Right lobe of liver (tissue), 4 donors: Measurements from ENCODE around the gene OTOGL.

Source experiments
- CTCF ChIP-seq, 4 donors: fragments of 200-600 bp in 3 of 4; fragments of 450-650 bp in 1 of 4; IDR thresholded peaks; one replicate each; pipeline versions ENCODE4 v1.5.1 to v1.8.0; 2016 to 2022; ENCODE audit warnings: antibody characterized with exemption in 4 of 4, mild to moderate bottlenecking in 2 of 4
- POLR2A ChIP-seq: fragments of 450-650 bp; IDR thresholded peaks from one replicate; pipeline ENCODE4 v1.6.1; 2017; ENCODE audit warnings: antibody characterized with exemption, mild to moderate bottlenecking
- donor health status: DM: no; HTN: no; CAD: no.
- donor health status: DM: no; HTN: no; CAD: no.
- donor health status: DM: no; HTN: yes; CAD: no.

- TF ChIP-seq POLR2A = no peak
- no peak for TF ChIP-seq CTCF (IDR thresholded peaks at IDR 0.05)
Measured at GRCh38 chr12:80168936-80169335, 69.6 kb downstream of the OTOGL start.
